Muscle of leg (tissue), 11 donors: Measurements from ENCODE around the gene PARVG. TPM values are rescaled to one million over a fixed set of nuclear protein-coding genes. Genes with fewer than 3 reads are reported as not detected.

Source experiments
- DNase-seq: peaks from one replicate; pipeline ENCODE4 v3.0.0; 2013
- H3K27ac ChIP-seq: one replicate; pipeline ENCODE4 v1.5.1; 2013; ENCODE audit warnings: mild to moderate bottlenecking, low read length, control low read depth
- H3K27me3 ChIP-seq: one replicate; pipeline ENCODE4 v1.6.1; 2013; ENCODE audit warnings: low read length; ENCODE audit not compliant: control insufficient read depth, insufficient read depth
- H3K36me3 ChIP-seq: one replicate; pipeline ENCODE4 v1.6.1; 2013; ENCODE audit warnings: low read length; ENCODE audit not compliant: control insufficient read depth, insufficient read depth
- H3K4me1 ChIP-seq: one replicate; pipeline ENCODE4 v1.6.1; 2013; ENCODE audit warnings: low read length; ENCODE audit not compliant: control insufficient read depth, insufficient read depth
- H3K4me3 ChIP-seq: one replicate; pipeline ENCODE4 v1.5.1; 2013; ENCODE audit warnings: low read length, control low read depth
- H3K9me3 ChIP-seq: replicated peaks from 2 replicates; pipeline ENCODE4 v1.6.1; 2013; ENCODE audit warnings: low read depth, low read length; ENCODE audit not compliant: control insufficient read depth
- WGBS: methylation state at CpG from one replicate; pipeline ENCODE4 v1.1.5; 2013; ENCODE audit warnings: missing lambda C conversion rate; ENCODE audit not compliant: insufficient coverage; 5-methylcytosine and 5-hydroxymethylcytosine counted together
- polyA plus RNA-seq, 8 donors: library from polyadenylated mRNA; unstranded; fragments of 120-200 nt; gene quantifications; one replicate each; pipeline versions ENCODE4 v1.2.1 to v1.2.3, GENCODE V29; 2013; ENCODE audit warnings: inconsistent platforms in 1 of 8, low replicate concordance in 1 of 8; ENCODE audit not compliant: insufficient read length in 8 of 8, insufficient read depth in 1 of 8
- total RNA-seq: library from RNA; stranded (reverse); fragments of 120-200 nt; gene quantifications from one replicate; pipeline ENCODE4 v1.2.4, GENCODE V29; 2013

Gene PARVG
- total and polyA plus RNA-seq, 9 donors, result 2.8 to 4.3 (median 3.1) TPM

DNA sequence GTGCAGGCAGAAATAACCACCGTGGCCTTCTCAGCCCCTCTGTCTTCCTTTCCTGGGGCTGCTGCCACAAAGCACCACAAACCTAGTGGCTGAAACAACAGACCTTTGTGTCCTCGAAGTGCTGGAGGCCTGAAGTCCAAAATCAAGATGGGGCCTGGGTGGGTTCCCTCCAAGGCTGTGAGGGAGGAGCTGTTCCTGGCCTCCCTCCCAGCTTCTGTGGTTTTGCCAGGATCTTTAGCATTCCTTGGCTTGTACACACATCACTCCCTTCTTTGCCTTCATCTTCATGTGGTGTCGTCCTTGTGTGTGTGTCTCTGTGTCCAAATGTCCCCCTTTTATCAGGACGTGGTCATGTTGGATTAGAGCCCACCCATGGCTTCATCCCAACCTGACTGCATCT, 29.0 kb upstream of the PARVG start:
- Histone ChIP-seq H3K4me3 (no peak overlapping the region), H3K9me3 (no peaks in the 10 kb centered on the region), H3K36me3 (peaks cover 10% of the 10 kb centered on the region), H3K27ac (no peak overlapping the region), H3K27me3 (no peaks in the 10 kb centered on the region), H3K4me1 (peaks cover 15% of the 10 kb centered on the region)
- 44% methylated on average over 4 of the region's 4 CpGs for WGBS
- peak; percentile 39 for DNase-seq

- Histone ChIP-seq H3K4me1 (peaks cover 5% of the 10 kb centered on the region), H3K27ac (no peak overlapping the region), H3K36me3 (peaks cover 22% of the 10 kb centered on the region), H3K4me3 (no peak overlapping the region), H3K27me3 (no peaks in the 10 kb centered on the region), H3K9me3 (no peaks in the 10 kb centered on the region)
- DNase-seq, result no peak
- WGBS, result 48% methylated on average over 3 of the region's 10 CpGs
Measured at GRCh38 chr22:44153710-44154109, 27.0 kb upstream of the PARVG start.

DNA sequence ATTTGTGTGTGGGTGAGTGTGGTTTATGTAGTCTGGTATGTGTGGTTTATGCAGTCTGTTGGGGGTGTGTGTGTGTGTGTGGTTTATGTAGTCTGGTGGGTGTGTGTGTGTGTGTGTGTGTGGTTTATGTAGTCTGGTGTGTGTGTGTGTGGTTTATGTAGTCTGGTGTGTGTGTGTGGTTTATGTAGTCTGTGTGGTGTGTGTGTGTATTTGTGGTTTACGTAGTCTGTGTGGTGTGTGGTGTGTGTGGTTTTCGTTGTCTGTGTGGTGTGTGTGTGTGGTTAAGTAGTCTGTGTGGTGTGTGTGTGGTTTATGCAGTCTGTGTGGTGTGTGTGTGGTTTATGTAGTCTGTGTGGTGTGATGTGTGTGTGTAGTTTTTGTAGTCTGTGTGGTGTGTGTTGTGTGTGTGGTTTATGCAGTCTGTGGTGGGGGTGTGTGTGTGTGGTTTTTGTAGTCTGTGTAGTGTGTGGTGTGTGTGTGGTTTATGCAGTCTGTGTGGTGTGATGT, 26.2 kb upstream of the PARVG start:
- no peaks in the 10 kb centered on the region for H3K9me3 ChIP-seq
- H3K4me1 ChIP-seq, result peaks cover 2% of the 10 kb centered on the region
- no peak overlapping the region for H3K27ac ChIP-seq
- no peaks in the 10 kb centered on the region for H3K27me3 ChIP-seq
- H3K4me3 ChIP-seq, result no peak overlapping the region
- WGBS, result 87% methylated on average over 2 of the region's 2 CpGs
- peaks cover 25% of the 10 kb centered on the region for H3K36me3 ChIP-seq
- DNase-seq, result no peak

GRCh38 chr22:44155115-44155514, 25.6 kb upstream of the PARVG start:
- Histone ChIP-seq H3K27me3 (no peaks in the 10 kb centered on the region), H3K9me3 (no peaks in the 10 kb centered on the region), H3K36me3 (peaks cover 28% of the 10 kb centered on the region), H3K4me1 (peaks cover 2% of the 10 kb centered on the region), H3K27ac (no peak overlapping the region), H3K4me3 (no peak overlapping the region)
- DNase-seq, result no peak
- WGBS, result 84% methylated on average over 10 of the region's 14 CpGs

DNA sequence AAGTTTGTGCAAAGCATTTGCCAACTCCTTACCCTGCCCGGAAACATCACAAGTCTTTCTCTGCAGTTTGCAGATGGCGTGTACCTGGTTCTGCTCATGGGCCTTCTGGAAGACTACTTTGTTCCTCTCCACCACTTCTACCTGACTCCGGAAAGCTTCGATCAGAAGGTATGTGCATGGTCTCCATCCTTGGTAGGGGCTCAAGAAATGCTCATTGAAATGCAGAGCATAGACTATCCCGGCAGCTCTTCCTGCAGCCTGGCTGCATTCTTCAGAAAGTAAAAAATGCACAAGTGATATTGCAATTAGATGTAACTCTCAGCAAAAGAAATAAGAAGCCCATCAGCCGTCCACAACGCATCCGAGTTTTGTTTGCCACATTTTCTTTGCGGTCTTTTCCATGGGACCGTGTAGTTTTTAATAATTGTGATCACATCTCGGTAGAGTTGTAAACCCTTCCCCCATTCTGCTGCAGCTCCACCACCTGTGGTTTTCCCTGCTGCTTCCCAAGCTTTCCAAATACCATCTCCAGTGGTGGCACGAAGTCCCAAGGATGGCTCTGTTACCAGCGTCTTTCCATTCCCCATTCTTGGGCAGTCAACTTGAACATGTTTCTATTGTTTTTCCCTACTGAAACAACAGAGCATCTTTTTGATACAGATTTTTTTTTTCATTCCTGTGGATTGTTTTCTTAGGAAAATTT, 22.7 kb upstream of the PARVG start:
- 81% methylated on average over 10 of the region's 13 CpGs for WGBS
- Histone ChIP-seq H3K27ac (no peak overlapping the region), H3K36me3 (peaks cover 20% of the 10 kb centered on the region), H3K9me3 (no peaks in the 10 kb centered on the region), H3K4me1 (peaks cover 2% of the 10 kb centered on the region), H3K4me3 (no peak overlapping the region), H3K27me3 (no peaks in the 10 kb centered on the region)
- no peak for DNase-seq

DNA sequence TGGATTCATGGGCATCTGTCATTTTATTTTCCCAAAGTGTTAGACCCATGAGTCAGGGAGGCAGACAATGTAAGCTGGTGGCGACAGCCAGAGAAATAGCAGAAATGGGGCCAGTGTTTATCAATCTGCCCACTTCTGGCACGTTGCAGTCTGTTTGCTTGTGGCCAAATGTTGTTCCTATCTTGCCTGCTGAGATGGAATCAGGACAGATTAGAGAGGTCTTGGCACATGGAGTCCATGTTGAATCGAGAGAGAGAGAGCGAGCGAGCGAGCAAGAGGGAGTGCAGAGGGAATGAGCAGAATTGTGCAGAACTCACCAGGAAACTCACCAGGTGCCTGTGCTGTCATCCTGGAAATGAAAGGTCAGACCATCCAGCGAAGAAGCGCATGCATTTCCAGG, 21.9 kb upstream of the PARVG start:
- Histone ChIP-seq H3K4me1 (peaks cover 2% of the 10 kb centered on the region), H3K4me3 (no peak overlapping the region), H3K27me3 (no peaks in the 10 kb centered on the region), H3K27ac (no peak overlapping the region), H3K36me3 (peaks cover 20% of the 10 kb centered on the region), H3K9me3 (no peaks in the 10 kb centered on the region)
- no peak for DNase-seq
- WGBS, result 70% methylated on average over 8 of the region's 8 CpGs

GRCh38 chr22:44159221-44159620, 21.5 kb upstream of the PARVG start:
- 79% methylated on average over 4 of the region's 7 CpGs for WGBS
- H3K27ac ChIP-seq, result no peak overlapping the region
- no peak overlapping the region for H3K4me3 ChIP-seq
- peaks cover 4% of the 10 kb centered on the region for H3K4me1 ChIP-seq
- no peak for DNase-seq
- peaks cover 20% of the 10 kb centered on the region for H3K36me3 ChIP-seq
- no peaks in the 10 kb centered on the region for H3K9me3 ChIP-seq
- no peaks in the 10 kb centered on the region for H3K27me3 ChIP-seq

GRCh38 chr22:44159811-44160210, 20.9 kb upstream of the PARVG start:
- no peak for DNase-seq
- Histone ChIP-seq H3K4me3 (no peak overlapping the region), H3K4me1 (peaks cover 5% of the 10 kb centered on the region), H3K36me3 (peaks cover 20% of the 10 kb centered on the region), H3K27me3 (no peaks in the 10 kb centered on the region), H3K9me3 (no peaks in the 10 kb centered on the region), H3K27ac (no peak overlapping the region)
- WGBS, result 43% methylated on average over 6 of the region's 7 CpGs

DNA sequence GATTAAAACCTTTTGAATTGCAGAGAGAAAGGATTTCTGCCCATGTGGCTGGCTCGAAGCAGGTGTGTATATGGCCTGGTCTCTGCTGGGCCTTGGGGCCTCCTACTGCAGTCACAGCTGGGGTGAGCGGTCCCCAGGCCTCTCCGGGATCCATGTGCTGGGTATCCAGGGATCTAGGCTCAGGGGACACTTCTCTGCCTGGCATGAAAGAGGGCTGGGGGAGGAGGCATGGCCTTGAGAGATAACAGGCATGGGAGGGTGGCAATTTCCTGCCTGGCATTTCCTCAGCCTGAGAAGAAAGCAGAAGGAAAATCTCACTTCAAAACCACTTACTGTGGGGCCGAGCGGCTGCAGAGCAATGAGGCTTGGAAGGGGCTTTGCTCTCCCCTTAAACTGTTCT, 20.3 kb upstream of the PARVG start:
- DNase-seq, result no peak
- H3K4me3 ChIP-seq, result no peak overlapping the region
- H3K36me3 ChIP-seq, result peaks cover 22% of the 10 kb centered on the region
- H3K9me3 ChIP-seq, result no peaks in the 10 kb centered on the region
- 74% methylated on average over 3 of the region's 5 CpGs for WGBS
- H3K27ac ChIP-seq, result no peak overlapping the region
- no peaks in the 10 kb centered on the region for H3K27me3 ChIP-seq
- H3K4me1 ChIP-seq, result peaks cover 5% of the 10 kb centered on the region

DNA sequence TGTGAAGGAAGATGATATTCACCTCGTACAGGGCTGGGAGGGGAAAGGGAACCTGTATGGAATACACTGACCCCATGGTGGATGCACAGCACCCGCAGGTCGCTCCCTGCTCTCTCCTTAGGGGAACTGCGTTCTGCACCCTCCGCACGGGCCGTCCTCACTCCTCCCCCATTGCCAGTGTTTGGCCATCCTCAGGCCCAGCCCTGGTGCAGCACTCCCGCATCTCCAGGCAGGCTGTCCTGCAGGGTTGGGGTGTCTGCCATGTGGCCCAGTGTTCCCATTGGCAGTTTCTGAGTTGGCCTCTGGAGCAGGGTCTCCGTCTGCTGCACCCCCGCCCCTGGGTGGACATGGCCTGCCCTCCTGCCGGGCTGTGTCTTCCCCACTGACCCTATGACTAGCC, 19.1 kb upstream of the PARVG start:
- H3K9me3 ChIP-seq, result no peaks in the 10 kb centered on the region
- H3K27me3 ChIP-seq, result no peaks in the 10 kb centered on the region
- H3K4me3 ChIP-seq, result no peak overlapping the region
- DNase-seq, result no peak
- peaks cover 27% of the 10 kb centered on the region for H3K36me3 ChIP-seq
- H3K27ac ChIP-seq, result no peak overlapping the region
- 88% methylated on average over 10 of the region's 11 CpGs for WGBS
- H3K4me1 ChIP-seq, result peaks cover 5% of the 10 kb centered on the region

GRCh38 chr22:44162960-44163359, 17.8 kb upstream of the PARVG start:
- Histone ChIP-seq H3K4me3 (no peak overlapping the region), H3K36me3 (peaks cover 19% of the 10 kb centered on the region)
- 88% methylated on average over 6 of the region's 13 CpGs for WGBS

More at GRCh38 chr22:44162960-44163359, 17.8 kb upstream of the PARVG start:
- no peak for DNase-seq
- H3K27me3 ChIP-seq, result no peaks in the 10 kb centered on the region
- no peak overlapping the region for H3K27ac ChIP-seq
- no peaks in the 10 kb centered on the region for H3K9me3 ChIP-seq
- peaks cover 5% of the 10 kb centered on the region for H3K4me1 ChIP-seq
